Fibroblast of gingiva (primary cell): ENCODE data around the gene ARHGAP24.
"Not testable (repeated sequence)": the region's sequence is repeated elsewhere in the genome, so short reads cannot be mapped to it uniquely, and the experiment has no call there.

Experiments used
- DNase-seq: peaks from one replicate; pipeline ENCODE4 v3.0.0-alpha.2; 2011; ENCODE audit warnings: low read depth

The ARHGAP24 gene

GRCh38 chr4:85862896-85863295 is 387.9 kb downstream of the ARHGAP24 start:
- no peak for DNase-seq

- DNase-seq, result peak; percentile 45
Measured at GRCh38 chr4:85864259-85865205, 389.6 kb downstream of the ARHGAP24 start.

GRCh38 chr4:85865256-85865655 is 390.3 kb downstream of the ARHGAP24 start:
- DNase-seq, result no peak

GRCh38 chr4:85866508-85866907 is 391.6 kb downstream of the ARHGAP24 start:
- no peak for DNase-seq

- peak; percentile 64 for DNase-seq
Measured at GRCh38 chr4:85867271-85867670, 392.3 kb downstream of the ARHGAP24 start.

- no peak for DNase-seq
Measured at GRCh38 chr4:85869181-85869580, 394.2 kb downstream of the ARHGAP24 start.

GRCh38 chr4:85870298-85871083 is 395.5 kb downstream of the ARHGAP24 start:
- DNase-seq, result no peak

GRCh38 chr4:85873566-85873965 is 398.6 kb downstream of the ARHGAP24 start:
- no peak for DNase-seq

GRCh38 chr4:85879518-85879917 is 404.6 kb downstream of the ARHGAP24 start:
- DNase-seq, result no peak

- DNase-seq, result no peak
Measured at GRCh38 chr4:85883180-85883579, 408.2 kb downstream of the ARHGAP24 start.

GRCh38 chr4:85884251-85884650 is 409.3 kb downstream of the ARHGAP24 start:
- no peak for DNase-seq

GRCh38 chr4:85886665-85887064 is 411.7 kb downstream of the ARHGAP24 start:
- no peak for DNase-seq

- no peak for DNase-seq
Measured at GRCh38 chr4:85889314-85889713, 414.4 kb downstream of the ARHGAP24 start.

- no peak for DNase-seq
Measured at GRCh38 chr4:85895755-85896154, 420.8 kb downstream of the ARHGAP24 start.

GRCh38 chr4:85898231-85898630 is 423.3 kb downstream of the ARHGAP24 start:
- no peak for DNase-seq

- peak; percentile 80 for DNase-seq
Measured at GRCh38 chr4:85901500-85901899, 426.6 kb downstream of the ARHGAP24 start.

GRCh38 chr4:85902647-85903046 is 427.7 kb downstream of the ARHGAP24 start:
- not testable (repeated sequence) for DNase-seq

GRCh38 chr4:85905761-85906160 is 430.8 kb downstream of the ARHGAP24 start:
- DNase-seq, result no peak

- DNase-seq, result no peak
Measured at GRCh38 chr4:85907001-85907400, 432.1 kb downstream of the ARHGAP24 start.

GRCh38 chr4:85909851-85910250 is 434.9 kb downstream of the ARHGAP24 start:
- DNase-seq, result no peak

GRCh38 chr4:85910985-85911384 is 436.0 kb downstream of the ARHGAP24 start:
- DNase-seq, result no peak

- no peak for DNase-seq
Measured at GRCh38 chr4:85913931-85914694, 439.2 kb downstream of the ARHGAP24 start.
